Stimulated activated CD4-positive, alpha-beta T cell treated with anti-CD3 and anti-CD28 coated beads, Interleukin-4, amount 100 ng/mL, for 24 hours (primary cell): ENCODE measurements around the gene NEDD8.
A peak's percentile ranks its signal among the peaks of the same experiment; 100 is the strongest.

Experiments
- DNase-seq: peaks from one replicate; pipeline ENCODE4 v3.0.0-alpha.2; 2020

NEDD8 gene

GRCh38 chr14:24177041-24177825, 54.9 kb downstream of the NEDD8 start:
- DNase-seq, result no peak

DNA sequence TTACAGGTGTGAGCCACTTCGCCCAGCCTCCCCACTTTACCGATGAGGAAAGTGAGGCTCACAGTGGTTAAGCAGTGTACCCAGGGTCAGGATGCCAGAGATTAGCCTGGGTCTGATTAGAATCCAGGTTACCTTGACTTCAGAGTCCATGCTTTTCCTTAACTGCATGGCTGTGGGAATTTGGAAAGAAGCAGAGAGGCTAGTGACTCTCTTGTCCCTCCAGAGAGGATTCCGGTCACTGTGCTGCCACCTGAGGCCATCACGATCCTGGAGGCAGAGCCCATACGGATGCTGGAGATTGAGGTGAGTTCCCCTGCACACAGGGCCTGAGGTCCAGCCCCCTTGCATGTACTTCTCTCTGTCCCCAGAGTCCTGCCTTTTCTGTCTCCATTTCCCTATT, 55.6 kb downstream of the NEDD8 start:
- no peak for DNase-seq

DNA sequence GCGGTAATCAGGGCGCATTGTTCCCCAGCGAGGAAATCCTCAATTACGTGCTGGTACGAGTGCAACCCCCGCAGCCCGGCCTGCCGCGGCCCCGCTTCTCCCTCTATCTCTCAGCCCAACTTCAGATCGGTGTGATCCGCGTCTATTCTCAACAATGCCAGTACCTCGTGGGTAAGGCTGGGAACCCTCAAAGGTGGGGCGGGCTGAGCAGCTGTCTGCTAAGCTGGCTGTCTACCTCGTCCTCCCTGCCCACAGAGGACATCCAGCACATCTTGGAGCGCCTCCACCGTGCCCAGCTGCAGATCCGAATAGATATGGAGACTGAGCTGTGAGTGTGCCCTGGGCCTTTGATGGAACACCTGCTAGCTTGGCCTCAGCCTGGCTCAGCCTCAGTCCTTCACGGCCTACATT, 59.3 kb downstream of the NEDD8 start:
- DNase-seq, result no peak

DNA sequence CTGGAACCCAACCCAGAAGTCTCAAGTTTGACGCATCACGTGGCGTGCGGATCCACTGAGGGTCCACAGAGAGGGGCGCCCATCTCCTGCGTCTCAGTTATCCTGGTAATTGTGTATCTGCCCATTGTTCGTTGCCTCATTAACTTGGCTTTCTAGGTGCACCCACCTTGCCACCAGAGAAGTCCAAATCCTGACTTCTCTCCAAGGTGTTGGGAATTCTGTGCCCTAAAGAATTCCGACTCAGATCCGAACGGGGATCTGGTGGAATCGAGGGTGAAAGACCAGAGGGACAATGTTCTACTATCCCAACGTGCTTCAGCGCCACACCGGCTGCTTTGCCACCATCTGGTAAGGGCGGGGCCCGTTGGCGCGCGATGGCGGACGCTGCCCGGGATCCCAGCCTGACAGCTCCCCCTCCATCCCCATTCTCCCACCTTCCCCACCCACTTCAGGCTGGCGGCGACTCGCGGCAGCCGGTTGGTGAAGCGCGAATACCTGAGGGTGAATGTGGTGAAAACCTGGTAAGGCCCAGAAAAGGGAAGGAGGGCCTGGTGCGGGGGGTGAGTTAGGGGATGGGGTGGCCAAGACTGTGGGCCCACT, 59.8 kb downstream of the NEDD8 start:
- DNase-seq, result no peak

- DNase-seq, result peak; percentile 70
Measured at GRCh38 chr14:24171422-24172260, 60.5 kb downstream of the NEDD8 start, which contains the start of gene REC8. REC8 (plus strand) TSS chr14:24172080; CDS start chr14:24172553, 473 bp downstream.

GRCh38 chr14:24167469-24168114, 64.6 kb downstream of the NEDD8 start:
- no peak for DNase-seq
